ENCODE measurements around the gene RFT1.

- TF ChIP-seq CTCF (IDR thresholded peaks at IDR 0.05) (no peak), POLR2A (IDR thresholded peaks at IDR 0.05) (no peak)
Observed at GRCh38 chr3:53083521-53083920, 46.7 kb downstream of the RFT1 start.

Data from esophagus squamous epithelium (tissue), 4 donors.